ENCODE data around the gene GLT1D1.
"Not testable (repeated sequence)": the region's sequence is repeated elsewhere in the genome, so short reads cannot be mapped to it uniquely, and the experiment has no call there.

The GLT1D1 gene

DNA sequence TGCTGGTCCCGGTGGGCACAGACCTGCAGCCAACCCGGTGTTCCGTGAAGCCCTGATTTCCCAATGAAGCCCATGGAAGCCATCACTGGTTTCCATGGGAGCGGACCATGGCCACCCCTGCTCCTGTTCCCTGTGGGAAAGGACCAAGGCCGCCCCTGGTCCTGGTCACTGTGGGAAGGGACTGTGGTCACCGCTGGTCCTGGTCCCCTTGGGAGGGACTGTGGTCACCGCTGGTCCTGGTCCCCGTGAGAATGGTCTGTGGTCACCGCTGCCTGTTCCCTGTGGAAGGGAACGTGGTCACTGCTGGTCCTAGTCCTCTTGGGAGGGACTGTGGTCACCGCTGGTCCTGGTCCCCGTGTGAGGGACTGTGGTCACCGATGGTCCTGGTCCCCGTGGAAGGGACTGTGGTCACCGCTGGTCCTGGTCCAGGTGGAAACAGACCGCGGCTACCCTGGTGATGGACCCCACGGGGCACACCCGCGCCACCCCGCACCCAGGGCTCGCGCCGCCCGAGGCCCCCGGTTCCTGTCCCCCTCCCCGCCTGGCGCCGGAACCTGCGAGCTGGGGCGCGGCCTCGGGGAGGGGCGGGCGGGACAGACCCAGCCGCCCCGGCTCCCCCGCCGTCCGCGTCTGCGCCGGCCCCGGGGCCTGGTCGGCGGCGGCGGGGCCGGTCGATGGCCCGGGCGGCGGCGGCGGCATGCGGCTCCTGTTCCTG, at the start of gene GLT1D1:
Gene GLT1D1 (plus strand): TSS at position 594 of the 715 bp plus-strand sequence. CDS start 104 bp downstream, at position 698.
- no peak for DNase-seq

- DNase-seq = no peak
These were observed 49.5 kb upstream of the GLT1D1 start for GRCh38 chr12:128803788-128804187.

GRCh38 chr12:128804762-128805161, 48.5 kb upstream of the GLT1D1 start:
- no peak for DNase-seq

- DNase-seq = not testable (repeated sequence)
These were observed 47.9 kb upstream of the GLT1D1 start for GRCh38 chr12:128805406-128805805.

- DNase-seq = no peak
These were observed 46.7 kb upstream of the GLT1D1 start for GRCh38 chr12:128806573-128806972.

DNA sequence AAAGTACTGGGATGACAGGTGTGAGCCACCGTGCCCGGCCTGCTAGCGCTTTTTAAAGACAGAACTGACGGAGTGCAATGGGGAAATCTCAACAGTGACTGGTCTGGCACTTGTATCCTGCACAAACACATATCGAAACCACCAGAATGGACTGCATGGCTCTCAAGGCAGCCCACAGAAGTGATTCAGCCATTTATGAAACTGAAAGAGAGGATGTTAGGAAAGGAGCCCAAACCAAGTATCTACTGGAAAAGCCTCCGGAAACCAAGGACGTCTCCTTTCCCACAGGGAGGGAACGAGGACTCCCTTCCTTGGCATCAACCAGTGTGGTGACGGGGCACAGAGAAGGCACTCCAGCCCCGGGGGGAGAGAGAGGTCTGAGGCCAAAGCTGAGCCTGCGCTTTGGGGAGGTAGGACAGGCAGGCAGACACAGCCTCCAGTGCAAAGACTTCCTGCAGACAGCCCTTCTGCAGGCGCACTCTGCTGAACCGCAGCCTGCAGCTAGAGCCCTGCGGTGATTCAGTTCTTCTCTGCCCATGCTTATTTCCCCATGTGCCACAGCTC, 46.0 kb upstream of the GLT1D1 start:
- no peak for DNase-seq

- no peak for DNase-seq
These were observed 44.6 kb upstream of the GLT1D1 start for GRCh38 chr12:128808651-128809050.

DNA sequence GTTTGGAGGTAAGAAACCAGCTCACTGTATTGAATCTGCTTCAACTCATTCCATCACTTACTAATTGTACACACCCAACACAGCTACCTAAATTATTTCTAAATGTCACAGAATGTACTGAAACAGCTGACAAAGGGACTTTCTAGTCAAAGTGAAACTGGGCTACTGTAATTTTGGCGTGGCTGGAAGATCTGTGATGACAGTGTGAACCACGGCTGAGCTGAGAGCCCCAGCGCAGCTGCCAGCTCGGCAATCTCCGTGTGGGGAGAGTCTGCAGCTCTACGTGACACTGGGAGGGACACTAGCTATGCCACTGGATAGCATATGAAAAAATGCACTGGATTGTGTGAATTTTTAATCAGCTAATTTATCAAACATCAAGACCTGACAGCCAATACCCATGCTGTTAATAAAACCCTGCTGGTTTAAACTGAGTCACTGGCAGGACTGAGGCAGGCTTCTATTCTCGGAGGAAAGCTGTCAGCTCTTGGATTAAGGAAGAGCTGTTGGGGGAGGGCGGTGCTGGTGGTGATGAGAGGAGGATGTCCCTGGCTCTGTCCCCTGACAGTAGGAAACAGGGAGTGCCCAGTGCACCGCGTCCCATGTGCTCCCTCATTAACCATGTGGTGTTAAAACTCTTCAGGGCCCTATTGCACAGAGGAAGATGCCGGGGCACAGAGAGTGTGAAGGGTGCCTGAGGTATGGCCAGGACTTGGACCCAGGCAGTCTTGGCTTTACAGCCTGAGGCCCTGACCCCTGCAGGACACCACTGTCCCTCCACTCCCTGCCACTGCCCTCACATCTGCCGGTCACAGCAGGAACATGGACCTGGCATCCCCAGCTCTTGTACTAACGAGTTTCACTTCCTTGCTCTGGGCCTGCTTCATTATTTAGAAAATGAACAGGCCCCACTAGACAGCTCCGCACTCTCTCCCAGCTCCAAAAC, 42.8 kb upstream of the GLT1D1 start:
- DNase-seq = no peak

- DNase-seq = no peak
These were observed 41.5 kb upstream of the GLT1D1 start for GRCh38 chr12:128811806-128812205.

- DNase-seq = no peak
These were observed 39.9 kb upstream of the GLT1D1 start for GRCh38 chr12:128813392-128813791.

DNA sequence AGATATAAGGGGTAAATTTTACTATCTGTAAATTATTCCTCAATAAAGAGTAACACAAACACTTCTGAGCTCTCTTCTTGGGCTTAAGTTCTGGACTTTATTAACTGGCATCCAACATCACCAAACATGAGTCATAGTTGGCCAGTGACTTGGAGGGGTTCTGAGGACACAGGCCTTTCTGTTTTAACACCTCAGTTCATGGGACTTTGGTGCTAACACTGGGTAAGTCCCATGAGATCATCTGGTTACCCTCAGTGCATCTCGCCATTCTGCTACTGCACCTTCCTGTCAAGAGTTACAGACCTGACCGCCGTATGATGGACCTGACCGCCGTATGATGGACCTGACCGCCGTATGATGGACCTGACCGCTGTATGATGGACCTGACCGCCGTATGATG, 39.4 kb upstream of the GLT1D1 start:
- no peak for DNase-seq

DNA sequence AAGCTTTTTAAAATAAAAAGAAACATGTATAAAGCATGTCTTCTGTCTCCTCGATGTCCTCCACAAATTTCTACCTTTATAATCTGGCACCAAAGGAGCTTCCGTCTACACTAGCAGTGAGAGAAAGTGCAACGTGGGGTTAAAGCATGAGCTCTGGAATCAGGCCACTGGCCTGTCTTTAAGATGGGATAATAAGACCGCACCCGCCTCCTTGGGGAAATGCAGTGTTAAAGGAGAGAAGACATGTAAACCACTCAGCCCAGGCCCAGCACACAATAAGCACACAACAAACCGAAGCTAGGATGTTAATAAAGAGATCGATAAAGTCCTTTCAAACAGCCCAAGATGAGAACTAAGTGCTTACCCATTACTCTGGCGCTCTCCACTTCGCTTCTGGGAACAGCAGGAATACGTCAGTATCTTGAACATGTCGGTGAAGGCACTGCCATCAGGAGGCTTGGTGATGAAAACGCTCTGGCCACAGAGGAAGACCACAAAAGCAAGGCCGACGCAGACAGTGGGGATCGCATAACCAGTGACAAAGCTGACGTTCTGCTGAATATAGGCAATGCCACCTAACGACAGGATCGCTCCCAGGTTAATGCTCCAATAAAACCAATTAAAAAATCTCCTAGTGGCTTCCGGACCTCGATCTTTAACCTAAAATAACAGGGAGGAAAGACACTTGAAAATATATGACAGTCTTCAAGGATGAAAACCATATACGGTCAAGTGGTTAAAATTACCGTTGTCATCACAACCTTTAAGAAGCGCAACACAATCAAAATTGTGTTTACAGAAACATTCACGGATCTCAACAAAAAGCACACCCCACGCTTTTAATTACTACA, 38.6 kb upstream of the GLT1D1 start:
- no peak for DNase-seq

GRCh38 chr12:128815779-128816642, 37.3 kb upstream of the GLT1D1 start:
- DNase-seq = no peak

GRCh38 chr12:128816643-128816920, 36.7 kb upstream of the GLT1D1 start:
- DNase-seq = no peak

- DNase-seq = no peak
These were observed 35.9 kb upstream of the GLT1D1 start for GRCh38 chr12:128817111-128818015.

DNA sequence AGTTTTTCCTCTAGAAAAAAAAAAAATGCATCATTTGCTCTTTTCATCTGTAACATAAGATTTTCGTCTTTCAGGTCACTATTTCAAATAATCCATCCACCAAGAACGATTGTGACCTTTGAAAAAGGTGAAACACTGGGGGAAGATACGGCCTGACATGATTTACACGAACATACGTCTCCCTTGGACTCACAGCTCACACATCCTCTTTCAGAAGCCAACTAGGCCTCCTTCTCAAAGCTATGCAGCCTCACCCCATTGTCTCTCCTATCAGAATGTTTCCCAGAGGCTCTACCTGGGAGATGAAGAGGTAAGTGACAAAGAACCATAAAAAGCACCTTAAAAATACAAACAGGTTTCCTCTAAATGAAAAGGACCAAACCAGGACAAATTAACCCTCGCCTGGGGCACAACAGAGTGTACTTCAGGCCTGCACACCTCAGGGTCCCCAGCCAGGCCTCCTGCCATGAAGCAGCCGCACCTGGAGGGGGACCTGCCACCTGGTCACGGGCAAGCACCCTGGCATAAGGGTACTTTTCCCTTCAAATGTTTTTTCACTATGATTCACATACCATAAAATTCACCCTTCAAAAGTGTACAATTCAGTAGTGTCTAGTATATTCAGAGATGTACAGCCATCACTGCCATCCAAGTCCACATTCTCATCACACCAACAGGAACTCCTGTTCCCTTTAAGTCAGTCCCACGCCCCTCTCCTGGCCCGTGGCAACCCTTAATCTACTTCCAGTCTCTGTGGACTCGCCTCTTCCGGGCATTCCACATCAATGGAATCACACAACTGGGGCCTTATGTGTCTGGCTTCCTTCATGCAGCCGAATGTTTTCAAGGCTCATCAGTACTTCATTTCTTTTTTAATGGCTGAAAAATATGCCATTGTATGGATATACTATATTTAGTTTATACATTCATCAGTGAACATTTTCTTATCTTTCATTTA, 34.9 kb upstream of the GLT1D1 start:
- no peak for DNase-seq

DNA sequence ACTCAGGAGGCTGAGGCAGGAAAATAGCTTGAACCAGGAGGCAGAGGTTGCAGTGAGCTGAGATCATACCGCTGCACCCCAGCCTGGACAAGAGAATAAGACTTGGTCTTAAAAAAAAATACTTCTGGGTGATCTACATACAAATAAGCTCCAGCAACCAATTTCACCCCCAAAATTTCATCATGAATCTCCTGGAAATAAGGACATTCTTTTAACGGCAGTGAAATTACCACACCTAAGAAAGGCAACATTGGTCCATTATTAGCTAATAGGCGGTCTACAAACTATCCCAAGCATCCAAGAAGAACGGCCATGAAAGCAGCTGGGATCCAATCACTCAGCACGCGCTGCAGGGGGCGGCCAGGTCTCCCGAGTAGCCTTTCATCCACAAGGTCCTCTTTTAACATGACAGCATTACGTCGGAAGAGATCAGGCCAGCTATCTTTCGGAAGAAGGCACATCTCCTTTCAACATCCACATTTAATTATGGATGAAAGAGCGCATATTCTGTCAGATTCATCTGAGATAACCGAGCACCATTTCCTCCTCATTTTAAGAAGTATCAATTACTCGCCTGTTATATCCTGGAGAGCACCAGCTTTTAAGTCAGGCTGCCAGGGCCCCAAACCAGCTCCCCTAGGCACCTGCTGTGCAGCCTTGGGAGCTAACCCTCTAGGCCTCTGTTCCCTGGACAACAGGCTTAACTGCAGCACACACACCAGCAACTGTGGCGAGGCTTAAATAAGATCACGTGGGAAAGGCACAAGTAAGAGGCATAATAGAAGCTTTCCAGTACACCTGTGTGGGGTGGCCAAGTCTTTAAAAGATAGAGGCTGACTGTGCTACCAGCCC, 33.8 kb upstream of the GLT1D1 start:
- no peak for DNase-seq

GRCh38 chr12:128820253-128820652, 33.0 kb upstream of the GLT1D1 start:
- DNase-seq = no peak
